ENCODE measurements around the gene MYRF. TPM values are rescaled to one million over a fixed set of nuclear protein-coding genes. Genes with fewer than 3 reads are reported as not detected.
A peak's percentile ranks its signal among the peaks of the same experiment; 100 is the strongest.

Gene MYRF
- total RNA-seq, 3 donors from 2014 or later (not counting 1 experiment from before 2014, with no cell fraction given), result 4.9 to 15.3 (median 7.3) TPM

GRCh38 chr11:61775606-61776554, 23.4 kb downstream of the MYRF start:
- no peak for TF ChIP-seq CTCF (IDR thresholded peaks at IDR 0.05)
- 79% methylated on average over 20 of the region's 20 CpGs for WGBS (ENCODE audit: insufficient coverage)
- peak overlapping the region; percentile 56 to 85 for H3K27ac Mint-ChIP-seq
- no peaks in the 10 kb centered on the region for H3K36me3 Mint-ChIP-seq
- H3K36me3 ChIP-seq (ENCODE audit: control insufficient read depth, insufficient read depth, low read length), result no peaks in the 10 kb centered on the region
- ATAC-seq, result peak; percentile 45 to 63 (median 47)
- H3K9me3 ChIP-seq (ENCODE audit: control insufficient read depth, insufficient read depth, low read length), result no peaks in the 10 kb centered on the region
- H3K4me3 Mint-ChIP-seq, result peak overlapping the region; percentile 69
- H3K27me3 ChIP-seq (ENCODE audit: control insufficient read depth, insufficient read depth, low read length), result no peaks in the 10 kb centered on the region
- intact Hi-C loops (cut with micrococcal nuclease), result loop anchor here (2.0 kb wide), 1 partner anchor 29 kb away; no protein-coding TSS in a partner anchor
- H3K27ac ChIP-seq (ENCODE audit: low read length), result no peak overlapping the region
- H3K9me3 Mint-ChIP-seq, result no peaks in the 10 kb centered on the region
- H3K4me1 Mint-ChIP-seq, result peaks cover 13 to 28% of the 10 kb centered on the region in 2 donors
- no peaks in the 10 kb centered on the region for H3K27me3 Mint-ChIP-seq (ENCODE audit: low read depth in 2 of 2)
- no peak overlapping the region for H3K4me3 ChIP-seq (ENCODE audit: low read length)
- peaks cover 45% of the 10 kb centered on the region for H3K4me1 ChIP-seq (ENCODE audit: control insufficient read depth, insufficient read depth, low read length)
- DNase-seq, result peak; percentile 32 to 38

- H3K36me3 Mint-ChIP-seq, result no peaks in the 10 kb centered on the region
- intact Hi-C loops (cut with micrococcal nuclease), result loop anchor here (2.0 kb wide), 1 partner anchor 30 kb away; no protein-coding TSS in a partner anchor
- H3K4me1 Mint-ChIP-seq, result peaks cover 13 to 28% of the 10 kb centered on the region in 2 donors
- TF ChIP-seq CTCF (IDR thresholded peaks at IDR 0.05), result peak; percentile 70
- 65% methylated on average over 9 of the region's 9 CpGs for WGBS (ENCODE audit: insufficient coverage)
- no peaks in the 10 kb centered on the region for H3K27me3 Mint-ChIP-seq (ENCODE audit: low read depth in 2 of 2)
- peak overlapping the region; percentile 69 for H3K4me3 Mint-ChIP-seq
- Histone ChIP-seq H3K4me3 (ENCODE audit: low read length) (no peak overlapping the region), H3K36me3 (ENCODE audit: control insufficient read depth, insufficient read depth, low read length) (no peaks in the 10 kb centered on the region), H3K27ac (ENCODE audit: low read length) (no peak overlapping the region), H3K9me3 (ENCODE audit: control insufficient read depth, insufficient read depth, low read length) (no peaks in the 10 kb centered on the region), H3K4me1 (ENCODE audit: control insufficient read depth, insufficient read depth, low read length) (peaks cover 42% of the 10 kb centered on the region), H3K27me3 (ENCODE audit: control insufficient read depth, insufficient read depth, low read length) (no peaks in the 10 kb centered on the region)
- DNase-seq (peak; percentile 55 to 71), ATAC-seq (peak; percentile 55 to 67 (median 60))
- H3K9me3 Mint-ChIP-seq, result no peaks in the 10 kb centered on the region
- H3K27ac Mint-ChIP-seq, result peak overlapping the region; percentile 56 to 85
Observed at GRCh38 chr11:61776561-61777075, 24.2 kb downstream of the MYRF start.

- Histone ChIP-seq H3K4me1 (ENCODE audit: control insufficient read depth, insufficient read depth, low read length) (peaks cover 37% of the 10 kb centered on the region), H3K36me3 (ENCODE audit: control insufficient read depth, insufficient read depth, low read length) (no peaks in the 10 kb centered on the region), H3K27ac (ENCODE audit: low read length) (no peak overlapping the region), H3K4me3 (ENCODE audit: low read length) (peak overlapping the region; percentile 18), H3K9me3 (ENCODE audit: control insufficient read depth, insufficient read depth, low read length) (no peaks in the 10 kb centered on the region), H3K27me3 (ENCODE audit: control insufficient read depth, insufficient read depth, low read length) (no peaks in the 10 kb centered on the region)
- TF ChIP-seq CTCF (IDR thresholded peaks at IDR 0.05), result no peak
- Mint-ChIP-seq H3K27me3 (ENCODE audit: low read depth in 2 of 2) (no peaks in the 10 kb centered on the region), H3K36me3 (no peaks in the 10 kb centered on the region), H3K4me3 (peak overlapping the region; percentile 69), H3K9me3 (no peaks in the 10 kb centered on the region), H3K27ac (no peak overlapping the region), H3K4me1 (peaks cover 13 to 28% of the 10 kb centered on the region in 2 donors)
- 26% methylated on average over 67 of the region's 67 CpGs for WGBS (ENCODE audit: insufficient coverage)
- DNase-seq (peak; percentile 64 to 69), ATAC-seq (peak; percentile 68 to 74 (median 73))
- intact Hi-C loops (cut with micrococcal nuclease), result loop anchor here (2.0 kb wide), 1 partner anchor 31 kb away; no protein-coding TSS in a partner anchor
Observed at GRCh38 chr11:61777234-61778090, 25.0 kb downstream of the MYRF start.
